K562 (cell line): Measurements from ENCODE around the gene NUBP2. TPM values are rescaled to one million over a fixed set of nuclear protein-coding genes. Genes with fewer than 3 reads are reported as not detected.

Experiments used
- ATAC-seq: fragments of 200-7000 bp; cut with Tn5 transposase; 3 replicates; pipeline ENCODE4 v1.9.1; 2020; ENCODE audit warnings: moderate library complexity
- BruUV-seq: library from RNA; stranded (reverse); fragments of 400-500 nt; replicated peaks from 2 replicates; lab custom pipeline; 2021; lab: Mats Ljungman, UMichigan
- CTCF ChIA-PET: fragments of 300-600 bp; formaldehyde crosslinking; extraction: SDS; loops from one replicate; lab custom pipeline; 2021; ENCODE audit warnings: low intra/inter-chr PET ratio; lab: Yijun Ruan, JAX
- POLR2A ChIA-PET: fragments of 300-600, 350-650 bp; sonication (Branson Sonifier 250); formaldehyde crosslinking; extraction: SDS; loops from one replicate; lab custom pipeline; 2021; ENCODE audit warnings: antibody characterized with exemption, inconsistent platforms; lab: Yijun Ruan, JAX
- DNase-seq, 4 experiments: peaks; one replicate each; pipeline versions ENCODE4 v3.0.0 to v3.0.0-alpha.2; 2011 to 2018; ENCODE audit warnings: low spot score in 3 of 4, mixed read lengths in 3 of 4; ENCODE audit errors: extremely low read depth in 1 of 4
- FAIRE-seq: peaks from 2 replicates; lab custom pipeline; 2011; peaks lifted over from hg19 to GRCh38; lab: Jason Lieb, UNC
- H2AFZ ChIP-seq: 2 replicates; pipeline ENCODE4 v1.6.0; 2011; ENCODE audit warnings: low read depth, low read length, control low read depth, inconsistent platforms
- H3K27ac ChIP-seq: fragments of 200-600 bp; 3 replicates; pipeline ENCODE4 v1.8.0; 2011; ENCODE audit warnings: low read depth, mild to moderate bottlenecking, control low read depth, inconsistent platforms, low read length, moderate library complexity, mixed read lengths; ENCODE audit errors: extremely low read depth
- H3K27me3 ChIP-seq, 2 experiments: fragments of 300-600 bp in 1 of 2; 2 replicates in 1 of 2; 3 replicates in 1 of 2; pipeline versions ENCODE4 v1.6.0 to v1.8.0; 2011; ENCODE audit warnings: inconsistent platforms in 2 of 2, low read length in 2 of 2, mild to moderate bottlenecking in 1 of 2, mixed read lengths in 1 of 2, moderate library complexity in 1 of 2; ENCODE audit not compliant: control insufficient read depth in 2 of 2, insufficient read depth in 2 of 2
- H3K36me3 ChIP-seq: fragments of 300-600 bp; 3 replicates; pipeline ENCODE4 v1.8.0; 2011; ENCODE audit warnings: mild to moderate bottlenecking, low read length, inconsistent platforms; ENCODE audit not compliant: control insufficient read depth, insufficient read depth
- H3K4me1 ChIP-seq, 2 experiments: fragments of 200-600 bp in 1 of 2; replicated peaks in 1 of 2; 2 replicates in 1 of 2; 3 replicates in 1 of 2; pipeline versions ENCODE4 v1.5.1 to v1.8.0; 2011; ENCODE audit warnings: inconsistent platforms in 2 of 2, low read length in 2 of 2, mild to moderate bottlenecking in 1 of 2, mixed read lengths in 1 of 2, moderate library complexity in 1 of 2; ENCODE audit not compliant: control insufficient read depth in 2 of 2, insufficient read depth in 2 of 2
- H3K4me2 ChIP-seq: 2 replicates; pipeline ENCODE4 v1.6.1; 2011; ENCODE audit warnings: low read length, control low read depth, inconsistent platforms, mixed read lengths; ENCODE audit not compliant: insufficient read depth
- H3K4me3 ChIP-seq: fragments of 200-600 bp; sonication (generic), shearing (Covaris generic); 2 replicates; pipeline ENCODE4 v1.5.1; 2016; ENCODE audit warnings: control low read depth, inconsistent platforms
- H3K79me2 ChIP-seq: fragments of 200-600 bp; 3 replicates; pipeline ENCODE4 v1.8.0; 2011; ENCODE audit warnings: low read length, inconsistent platforms; ENCODE audit not compliant: control insufficient read depth, insufficient read depth
- H3K9ac ChIP-seq, 2 experiments: 2 replicates each; pipeline versions ENCODE4 v1.6.0 to v1.6.1; 2011; ENCODE audit warnings: low read depth in 2 of 2, low read length in 2 of 2, control low read depth in 1 of 2, inconsistent platforms in 1 of 2, mild to moderate bottlenecking in 1 of 2, mixed read lengths in 1 of 2; ENCODE audit not compliant: insufficient read depth in 1 of 2
- H3K9me1 ChIP-seq: one replicate; pipeline ENCODE4 v1.6.0; 2011; ENCODE audit warnings: inconsistent platforms, mild to moderate bottlenecking, low read length, moderate library complexity; ENCODE audit not compliant: control insufficient read depth, insufficient read depth
- H3K9me3 ChIP-seq: replicated peaks from 2 replicates; pipeline ENCODE4 v1.5.1; 2011; ENCODE audit warnings: low read depth, low read length, inconsistent platforms; ENCODE audit not compliant: control insufficient read depth, insufficient read depth
- H4K20me1 ChIP-seq: replicated peaks from 2 replicates; pipeline ENCODE4 v1.6.1; 2011; ENCODE audit warnings: low read length, inconsistent platforms, mixed read lengths; ENCODE audit not compliant: control insufficient read depth, insufficient read depth
- GABPB2 ChIP-seq: fragments of 250-450 bp; sonication (Bioruptor Pico); conservative IDR thresholded peaks from 2 replicates; pipeline ENCODE4 v1.5.1; 2021; ENCODE audit warnings: mild to moderate bottlenecking
- GATAD2A ChIP-seq: fragments of 450-650 bp; IDR thresholded peaks from 2 replicates; pipeline ENCODE4 v1.6.1; 2017
- KAT7 ChIP-seq: sonication (generic); formaldehyde crosslinking; IDR thresholded peaks from 2 replicates; pipeline ENCODE4 v1.8.0; 2022; ENCODE audit warnings: missing genetic modification reagents, mild to moderate bottlenecking, borderline replicate concordance
- POLR2B ChIP-seq: fragments of 450-650 bp; IDR thresholded peaks from 2 replicates; pipeline ENCODE4 v1.6.1; 2018; ENCODE audit warnings: low read depth; ENCODE audit not compliant: partially characterized antibody
- SP2 ChIP-seq: IDR thresholded peaks from 2 replicates; pipeline ENCODE4 v1.6.1; 2011; ENCODE audit warnings: mild to moderate bottlenecking, low read depth, low read length, moderate library complexity; ENCODE audit not compliant: poor library complexity, severe bottlenecking; ENCODE audit errors: extremely low read depth
- ZBTB1 ChIP-seq: sonication (generic); formaldehyde crosslinking; IDR thresholded peaks from 2 replicates; pipeline ENCODE4 v1.8.1; 2023; ENCODE audit warnings: missing genetic modification reagents, low read depth, mild to moderate bottlenecking, borderline replicate concordance
- WGBS: fragments of 100-300 bp; shearing (Covaris generic); methylation state at CpG from one replicate; pipeline ENCODE4 v1.1.6; 2016; ENCODE audit warnings: low coverage, mixed read lengths; ENCODE audit not compliant: insufficient coverage; ENCODE audit errors: missing lambda C conversion rate; 5-methylcytosine and 5-hydroxymethylcytosine counted together
- in situ Hi-C: fragments of 300-500 bp; cut with MboI; formaldehyde crosslinking; loops from 4 replicates; pipeline ENCODE4 v1.15.0; 2018; ENCODE audit warnings: inconsistent platforms, mixed read lengths
- intact Hi-C: fragments of 100-400 bp; cut with micrococcal nuclease; formaldehyde crosslinking; loops from 2 replicates; pipeline ENCODE4 v1.14.2; 2022
- polyA plus RNA-seq, 8 experiments: library from polyadenylated mRNA; depleted of rRNA in 4 of 8; stranded (reverse) in 5 of 8; unstranded in 3 of 8; fragments of >200 nt; fragmentation: Nextera tagmentation in 2 of 8; fragmentation: Illumina TruSeq in 1 of 8; extraction: Ambion mirVana in 2 of 8; extraction: Trizol in 1 of 8; gene quantifications; 2 replicates each; pipeline versions ENCODE4 v1.2.1 to v1.2.3, GENCODE V29; 2011 to 2014; ENCODE audit warnings: inconsistent platforms in 1 of 8, missing spikeins in 1 of 8
- total RNA-seq, 7 experiments: library from RNA; depleted of rRNA in 6 of 7; stranded (reverse); fragments of >200 nt in 6 of 7; fragmentation: Illumina TruSeq in 2 of 7; extraction: Trizol in 2 of 7; gene quantifications; 2 replicates each; pipeline versions ENCODE4 v1.2.1 to v1.2.3, GENCODE V29; 2011 to 2021; ENCODE audit warnings: low replicate concordance in 1 of 7
- TF ChIP-seq, protein P1 (sequence below): sonication (generic); formaldehyde crosslinking; IDR thresholded peaks from 2 replicates; pipeline ENCODE4 v1.9.0; 2022; ENCODE audit warnings: mild to moderate bottlenecking, missing genetic modification reagents
- TF ChIP-seq, protein P2 (sequence below): fragments of 450-650 bp; IDR thresholded peaks from 2 replicates; pipeline ENCODE4 v1.6.1; 2016; ENCODE audit warnings: low read depth

NUBP2 gene
- total and polyA plus RNA-seq, 9 of the 15 experiments (the other 6 are each of a cell fraction or from before 2014, with no cell fraction given): 1.8 to 115 (median 24.0) TPM

DNA sequence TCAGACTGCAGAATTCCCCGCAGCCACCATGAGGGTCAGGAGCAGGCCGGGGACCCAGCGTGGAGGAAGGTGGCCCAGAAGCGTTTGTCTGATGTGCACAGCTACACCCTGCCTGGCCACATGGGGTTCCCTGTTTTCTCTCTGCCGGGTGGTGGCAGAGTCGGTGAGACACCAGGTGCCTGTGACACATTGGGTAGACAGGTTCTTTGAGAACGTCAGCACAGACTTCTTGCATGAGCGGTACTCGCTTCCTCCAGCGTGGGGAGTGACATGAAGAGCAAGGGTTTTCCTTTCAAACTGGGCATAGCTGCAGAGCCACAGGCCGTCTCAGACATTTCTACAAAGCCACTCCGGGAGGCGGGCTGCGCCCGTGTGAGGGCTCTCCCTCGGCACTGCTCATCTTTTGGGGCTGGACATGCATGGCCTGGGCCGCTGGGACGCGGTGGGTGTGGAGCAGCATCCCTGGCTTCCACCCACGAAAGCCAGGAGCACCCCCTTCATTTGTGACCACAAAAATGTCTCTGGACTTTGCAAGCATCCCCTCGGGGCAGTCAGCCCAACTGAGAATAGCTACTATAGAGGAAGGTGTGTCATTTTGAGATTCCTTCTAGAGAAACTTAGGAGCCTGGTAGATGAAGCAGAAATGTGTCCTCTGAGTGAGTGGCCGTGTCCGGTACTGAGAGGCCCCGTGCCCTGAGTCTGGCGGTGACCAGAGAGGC, 37.4 kb upstream of the NUBP2 start:
- ChIA-PET POLR2A (interaction anchor here (0.6 to 1.2 kb wide), 2 partner anchors 24 to 161 kb away, joined by 3 to 4 read pairs; no protein-coding TSS in a partner anchor), CTCF (no interaction called here)
- BruUV-seq: TSS peak; percentile 35
- WGBS: 86% methylated on average over 20 of the region's 25 CpGs
- Histone ChIP-seq H3K36me3 (peaks cover 42% of the 10 kb centered on the region; the same call in 1 of the 3 replicates), H4K20me1 (no peaks in the 10 kb centered on the region), H3K79me2 (no peaks in the 10 kb centered on the region), H2AFZ (no peak overlapping the region), H3K9me3 (no peaks in the 10 kb centered on the region), H3K4me1 (peaks cover 0 to 30% of the 10 kb centered on the region in 2 experiments; a peak in 2 of 5 replicates), H3K9me1 (peaks cover 3% of the 10 kb centered on the region), H3K9ac (no peak overlapping the region; a peak in 1 of 4 replicates), H3K27me3 (no peaks in the 10 kb centered on the region; a peak in 1 of 5 replicates), H3K4me2 (no peak overlapping the region), H3K4me3 (no peak overlapping the region), H3K27ac (no peak overlapping the region)
- intact Hi-C loops (no loop called here), in situ Hi-C loops (no loop called here)
- ATAC-seq (no peak), DNase-seq (no peak), FAIRE-seq (no peak)
- TF ChIP-seq, protein P1, sequence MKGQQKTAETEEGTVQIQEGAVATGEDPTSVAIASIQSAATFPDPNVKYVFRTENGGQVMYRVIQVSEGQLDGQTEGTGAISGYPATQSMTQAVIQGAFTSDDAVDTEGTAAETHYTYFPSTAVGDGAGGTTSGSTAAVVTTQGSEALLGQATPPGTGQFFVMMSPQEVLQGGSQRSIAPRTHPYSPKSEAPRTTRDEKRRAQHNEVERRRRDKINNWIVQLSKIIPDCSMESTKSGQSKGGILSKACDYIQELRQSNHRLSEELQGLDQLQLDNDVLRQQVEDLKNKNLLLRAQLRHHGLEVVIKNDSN (CRISPR knock-in tag): no peak
- TF ChIP-seq, protein P2, sequence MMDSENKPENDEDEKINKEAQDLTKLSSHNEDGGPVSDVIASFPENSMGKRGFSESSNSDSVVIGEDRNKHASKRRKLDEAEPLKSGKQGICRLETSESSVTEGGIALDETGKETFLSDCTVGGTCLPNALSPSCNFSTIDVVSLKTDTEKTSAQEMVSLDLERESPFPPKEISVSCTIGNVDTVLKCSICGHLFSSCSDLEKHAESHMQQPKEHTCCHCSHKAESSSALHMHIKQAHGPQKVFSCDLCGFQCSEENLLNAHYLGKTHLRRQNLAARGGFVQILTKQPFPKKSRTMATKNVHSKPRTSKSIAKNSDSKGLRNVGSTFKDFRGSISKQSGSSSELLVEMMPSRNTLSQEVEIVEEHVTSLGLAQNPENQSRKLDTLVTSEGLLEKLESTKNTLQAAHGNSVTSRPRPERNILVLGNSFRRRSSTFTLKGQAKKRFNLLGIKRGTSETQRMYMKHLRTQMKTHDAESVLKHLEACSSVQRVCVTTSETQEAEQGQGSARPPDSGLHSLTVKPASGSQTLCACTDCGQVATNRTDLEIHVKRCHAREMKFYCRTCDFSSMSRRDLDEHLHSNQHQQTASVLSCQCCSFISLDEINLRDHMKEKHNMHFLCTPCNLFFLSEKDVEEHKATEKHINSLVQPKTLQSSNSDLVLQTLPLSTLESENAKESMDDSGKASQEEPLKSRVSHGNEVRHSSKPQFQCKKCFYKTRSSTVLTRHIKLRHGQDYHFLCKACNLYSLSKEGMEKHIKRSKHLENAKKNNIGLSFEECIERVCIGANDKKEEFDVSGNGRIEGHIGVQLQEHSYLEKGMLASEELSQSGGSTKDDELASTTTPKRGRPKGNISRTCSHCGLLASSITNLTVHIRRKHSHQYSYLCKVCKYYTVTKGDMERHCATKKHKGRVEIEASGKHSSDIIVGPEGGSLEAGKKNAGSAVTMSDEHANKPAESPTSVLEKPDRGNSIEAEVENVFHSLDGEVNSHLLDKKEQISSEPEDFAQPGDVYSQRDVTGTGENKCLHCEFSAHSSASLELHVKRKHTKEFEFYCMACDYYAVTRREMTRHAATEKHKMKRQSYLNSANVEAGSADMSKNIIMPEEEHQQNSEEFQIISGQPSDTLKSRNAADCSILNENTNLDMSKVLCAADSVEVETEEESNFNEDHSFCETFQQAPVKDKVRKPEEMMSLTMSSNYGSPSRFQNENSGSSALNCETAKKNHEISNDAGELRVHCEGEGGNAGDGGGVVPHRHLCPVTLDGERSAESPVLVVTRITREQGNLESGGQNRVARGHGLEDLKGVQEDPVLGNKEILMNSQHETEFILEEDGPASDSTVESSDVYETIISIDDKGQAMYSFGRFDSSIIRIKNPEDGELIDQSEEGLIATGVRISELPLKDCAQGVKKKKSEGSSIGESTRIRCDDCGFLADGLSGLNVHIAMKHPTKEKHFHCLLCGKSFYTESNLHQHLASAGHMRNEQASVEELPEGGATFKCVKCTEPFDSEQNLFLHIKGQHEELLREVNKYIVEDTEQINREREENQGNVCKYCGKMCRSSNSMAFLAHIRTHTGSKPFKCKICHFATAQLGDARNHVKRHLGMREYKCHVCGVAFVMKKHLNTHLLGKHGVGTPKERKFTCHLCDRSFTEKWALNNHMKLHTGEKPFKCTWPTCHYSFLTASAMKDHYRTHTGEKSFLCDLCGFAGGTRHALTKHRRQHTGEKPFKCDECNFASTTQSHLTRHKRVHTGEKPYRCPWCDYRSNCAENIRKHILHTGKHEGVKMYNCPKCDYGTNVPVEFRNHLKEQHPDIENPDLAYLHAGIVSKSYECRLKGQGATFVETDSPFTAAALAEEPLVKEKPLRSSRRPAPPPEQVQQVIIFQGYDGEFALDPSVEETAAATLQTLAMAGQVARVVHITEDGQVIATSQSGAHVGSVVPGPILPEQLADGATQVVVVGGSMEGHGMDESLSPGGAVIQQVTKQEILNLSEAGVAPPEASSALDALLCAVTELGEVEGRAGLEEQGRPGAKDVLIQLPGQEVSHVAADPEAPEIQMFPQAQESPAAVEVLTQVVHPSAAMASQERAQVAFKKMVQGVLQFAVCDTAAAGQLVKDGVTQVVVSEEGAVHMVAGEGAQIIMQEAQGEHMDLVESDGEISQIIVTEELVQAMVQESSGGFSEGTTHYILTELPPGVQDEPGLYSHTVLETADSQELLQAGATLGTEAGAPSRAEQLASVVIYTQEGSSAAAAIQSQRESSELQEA: no peak
- no peak for TF ChIP-seq ZBTB1 (CRISPR knock-in tag)
- TF ChIP-seq POLR2B: no peak
- TF ChIP-seq KAT7 (CRISPR knock-in tag): no peak
- TF ChIP-seq GATAD2A: no peak
- no peak for TF ChIP-seq SP2
- TF ChIP-seq GABPB2 (CRISPR knock-in tag): no peak
